Kidney tubule cell (primary cell): Measurements from ENCODE around the gene CYP1A1.

Experiments
- DNase-seq: peaks from one replicate; pipeline ENCODE4 v3.0.0-alpha.2; 2018; ENCODE audit warnings: low spot score

The CYP1A1 gene

GRCh38 chr15:74692327-74692726, 33.0 kb downstream of the CYP1A1 start:
- no peak for DNase-seq

GRCh38 chr15:74683758-74684157, 41.6 kb downstream of the CYP1A1 start:
- DNase-seq, result no peak

GRCh38 chr15:74682954-74683353, 42.4 kb downstream of the CYP1A1 start:
- no peak for DNase-seq

GRCh38 chr15:74680456-74680855, 44.9 kb downstream of the CYP1A1 start:
- no peak for DNase-seq

GRCh38 chr15:74676801-74677200, 48.5 kb downstream of the CYP1A1 start:
- DNase-seq, result no peak

- DNase-seq, result no peak
Observed at GRCh38 chr15:74674161-74674560, 51.2 kb downstream of the CYP1A1 start.

- DNase-seq, result no peak
Observed at GRCh38 chr15:74669627-74670026, 55.7 kb downstream of the CYP1A1 start.
